ENCODE measurements around the gene MFAP4. TPM values are rescaled to one million over a fixed set of nuclear protein-coding genes. Genes with fewer than 3 reads are reported as not detected.

The MFAP4 gene
- total RNA-seq, 1 donor from 2014 or later: 307 TPM

DNA sequence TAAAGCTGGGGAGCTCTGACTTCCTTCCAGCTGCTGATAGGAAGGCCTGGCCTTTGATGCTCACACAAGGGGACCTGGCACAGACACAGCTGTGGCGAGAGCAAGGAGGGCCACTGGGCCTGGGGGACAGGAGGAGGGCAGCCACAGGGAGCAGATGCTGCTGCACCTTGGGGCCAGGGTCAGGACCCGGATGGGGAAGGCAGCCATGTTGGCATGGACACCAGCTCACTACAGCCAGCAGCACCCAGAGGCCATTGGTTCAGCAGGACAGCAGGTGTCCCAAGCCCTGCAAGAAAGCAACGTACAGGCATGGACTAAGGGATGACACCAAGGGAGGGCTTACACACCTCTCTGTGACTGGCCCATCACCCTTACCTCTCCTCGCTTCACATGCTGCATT is 16.0 kb upstream of the MFAP4 start:
- TF ChIP-seq, protein P1, sequence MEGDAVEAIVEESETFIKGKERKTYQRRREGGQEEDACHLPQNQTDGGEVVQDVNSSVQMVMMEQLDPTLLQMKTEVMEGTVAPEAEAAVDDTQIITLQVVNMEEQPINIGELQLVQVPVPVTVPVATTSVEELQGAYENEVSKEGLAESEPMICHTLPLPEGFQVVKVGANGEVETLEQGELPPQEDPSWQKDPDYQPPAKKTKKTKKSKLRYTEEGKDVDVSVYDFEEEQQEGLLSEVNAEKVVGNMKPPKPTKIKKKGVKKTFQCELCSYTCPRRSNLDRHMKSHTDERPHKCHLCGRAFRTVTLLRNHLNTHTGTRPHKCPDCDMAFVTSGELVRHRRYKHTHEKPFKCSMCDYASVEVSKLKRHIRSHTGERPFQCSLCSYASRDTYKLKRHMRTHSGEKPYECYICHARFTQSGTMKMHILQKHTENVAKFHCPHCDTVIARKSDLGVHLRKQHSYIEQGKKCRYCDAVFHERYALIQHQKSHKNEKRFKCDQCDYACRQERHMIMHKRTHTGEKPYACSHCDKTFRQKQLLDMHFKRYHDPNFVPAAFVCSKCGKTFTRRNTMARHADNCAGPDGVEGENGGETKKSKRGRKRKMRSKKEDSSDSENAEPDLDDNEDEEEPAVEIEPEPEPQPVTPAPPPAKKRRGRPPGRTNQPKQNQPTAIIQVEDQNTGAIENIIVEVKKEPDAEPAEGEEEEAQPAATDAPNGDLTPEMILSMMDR (IDR thresholded peaks at IDR 0.05): no peak
- Mint-ChIP-seq H3K9me3 (ENCODE audit: low read depth) (no peaks in the 10 kb centered on the region), H3K4me1 (ENCODE audit: low read depth) (peaks cover 9% of the 10 kb centered on the region), H3K36me3 (ENCODE audit: low read depth) (no peaks in the 10 kb centered on the region), H3K4me3 (ENCODE audit: unreplicated experiment) (no peak overlapping the region), H3K27me3 (ENCODE audit: low read depth) (no peaks in the 10 kb centered on the region), H3K27ac (ENCODE audit: unreplicated experiment) (no peak overlapping the region)
- DNase-seq (ENCODE audit: low spot score): no peak

DNA sequence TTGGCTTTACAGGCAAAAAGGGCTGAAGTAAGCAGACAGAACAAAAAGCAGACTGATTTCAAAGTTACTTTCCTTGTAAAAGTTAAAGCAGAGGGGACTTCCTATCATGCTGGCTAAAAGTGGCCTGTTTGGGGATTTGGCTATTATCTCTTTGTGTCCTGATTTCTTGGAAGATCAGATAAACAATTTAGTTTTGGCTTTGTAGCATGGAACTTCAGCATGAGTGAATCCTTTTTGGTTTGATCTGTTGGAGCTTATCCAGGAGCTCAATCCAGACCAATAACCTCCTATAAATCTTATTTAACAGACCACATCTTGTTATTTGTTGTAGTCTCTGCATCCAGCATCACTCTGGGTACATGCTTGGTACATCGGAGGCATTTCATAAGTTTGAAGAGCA is 15.2 kb upstream of the MFAP4 start:
- H3K27me3 Mint-ChIP-seq (ENCODE audit: low read depth): no peaks in the 10 kb centered on the region
- TF ChIP-seq, protein P1 (IDR thresholded peaks at IDR 0.05): no peak
- H3K27ac Mint-ChIP-seq (ENCODE audit: unreplicated experiment): no peak overlapping the region
- H3K36me3 Mint-ChIP-seq (ENCODE audit: low read depth): no peaks in the 10 kb centered on the region
- H3K9me3 Mint-ChIP-seq (ENCODE audit: low read depth): no peaks in the 10 kb centered on the region
- DNase-seq (ENCODE audit: low spot score): no peak
- H3K4me3 Mint-ChIP-seq (ENCODE audit: unreplicated experiment): no peak overlapping the region
- peaks cover 12% of the 10 kb centered on the region for H3K4me1 Mint-ChIP-seq (ENCODE audit: low read depth)

GRCh38 chr17:19401321-19402010 is 14.5 kb upstream of the MFAP4 start:
- H3K4me3 Mint-ChIP-seq (ENCODE audit: unreplicated experiment): no peak overlapping the region
- no peak for DNase-seq (ENCODE audit: low spot score)
- no peaks in the 10 kb centered on the region for H3K9me3 Mint-ChIP-seq (ENCODE audit: low read depth)
- peaks cover 12% of the 10 kb centered on the region for H3K4me1 Mint-ChIP-seq (ENCODE audit: low read depth)
- TF ChIP-seq, protein P1 (IDR thresholded peaks at IDR 0.05): no peak
- no peaks in the 10 kb centered on the region for H3K27me3 Mint-ChIP-seq (ENCODE audit: low read depth)
- H3K27ac Mint-ChIP-seq (ENCODE audit: unreplicated experiment): no peak overlapping the region
- no peaks in the 10 kb centered on the region for H3K36me3 Mint-ChIP-seq (ENCODE audit: low read depth)

- TF ChIP-seq, protein P1 (IDR thresholded peaks at IDR 0.05): no peak
- peaks cover 12% of the 10 kb centered on the region for H3K4me1 Mint-ChIP-seq (ENCODE audit: low read depth)
- H3K4me3 Mint-ChIP-seq (ENCODE audit: unreplicated experiment): no peak overlapping the region
- H3K27me3 Mint-ChIP-seq (ENCODE audit: low read depth): no peaks in the 10 kb centered on the region
- no peak overlapping the region for H3K27ac Mint-ChIP-seq (ENCODE audit: unreplicated experiment)
- DNase-seq (ENCODE audit: low spot score): no peak
- H3K36me3 Mint-ChIP-seq (ENCODE audit: low read depth): no peaks in the 10 kb centered on the region
- H3K9me3 Mint-ChIP-seq (ENCODE audit: low read depth): no peaks in the 10 kb centered on the region
These were observed 12.9 kb upstream of the MFAP4 start for GRCh38 chr17:19399750-19400450.

- no peaks in the 10 kb centered on the region for H3K9me3 Mint-ChIP-seq (ENCODE audit: low read depth)
- DNase-seq (ENCODE audit: low spot score): no peak
- no peaks in the 10 kb centered on the region for H3K36me3 Mint-ChIP-seq (ENCODE audit: low read depth)
- TF ChIP-seq, protein P1 (IDR thresholded peaks at IDR 0.05): no peak
- no peaks in the 10 kb centered on the region for H3K27me3 Mint-ChIP-seq (ENCODE audit: low read depth)
- no peak overlapping the region for H3K4me3 Mint-ChIP-seq (ENCODE audit: unreplicated experiment)
- peak overlapping the region; percentile 57 for H3K27ac Mint-ChIP-seq (ENCODE audit: unreplicated experiment)
- H3K4me1 Mint-ChIP-seq (ENCODE audit: low read depth): peaks cover 12% of the 10 kb centered on the region
These were observed 11.6 kb upstream of the MFAP4 start for GRCh38 chr17:19398301-19399181.
